Measurements from ENCODE around the gene POLG2. TPM values are rescaled to one million over a fixed set of nuclear protein-coding genes. Genes with fewer than 3 reads are reported as not detected.

Gene POLG2
- total and polyA plus RNA-seq, 9 of the 15 experiments (the other 6 are each of a cell fraction or from before 2014, with no cell fraction given) = 13.4 to 44.8 (median 37.0) TPM

GRCh38 chr17:64506576-64507412 lies 9.9 kb upstream of the POLG2 start, which contains the start of gene CEP95 (continued):
- TF ChIP-seq MAFF (IDR thresholded peaks at IDR 0.05; ENCODE audit: low read length) (no peak), E2F6 (IDR thresholded peaks at IDR 0.05; ENCODE audit: borderline replicate concordance in 1 of 2, extremely low read depth in 1 of 2, insufficient read depth in 1 of 2, insufficient read length in 1 of 2, low read depth in 1 of 2, low read length in 1 of 2, poor library complexity in 1 of 2, severe bottlenecking in 1 of 2) (peak; percentile 86 to 88), GTF2E2 (tag; IDR thresholded peaks at IDR 0.05) (no peak; the same call in 1 of the 2 replicates), NR2C1 (IDR thresholded peaks at IDR 0.05) (peak; percentile 39; the same call in 1 of the 2 replicates), NR2C1 (tag; IDR thresholded peaks at IDR 0.05) (no peak), DDX20 (tag; IDR thresholded peaks at IDR 0.05; ENCODE audit: low read depth) (no peak), IRF9 (tag; IDR thresholded peaks at IDR 0.05) (no peak), BCOR (IDR thresholded peaks at IDR 0.05) (peak; percentile 11; the same call in 1 of the 2 replicates), POLR3A (IDR thresholded peaks at IDR 0.05; ENCODE audit: borderline replicate concordance, extremely low read depth, insufficient read depth, insufficient read length) (no peak), HDAC1 (IDR thresholded peaks at IDR 0.05) (peak in 1 of 2 experiments; percentile 85; a peak in 2 of 4 replicates), ZBTB43 (CRISPR knock-in tag; IDR thresholded peaks at IDR 0.05) (no peak; the same call in 1 of the 2 replicates), ZBTB49 (CRISPR knock-in tag; IDR thresholded peaks at IDR 0.05; ENCODE audit: borderline replicate concordance) (no peak), SRSF9 (IDR thresholded peaks at IDR 0.05; ENCODE audit: borderline replicate concordance, low read depth, low read length) (no peak), ZNF764 (CRISPR knock-in tag; IDR thresholded peaks at IDR 0.05; ENCODE audit: low read depth) (no peak), ASH1L (IDR thresholded peaks at IDR 0.05; ENCODE audit: borderline replicate concordance, low read depth, partially characterized antibody) (peak; percentile 75), IFI16 (CRISPR knock-in tag; IDR thresholded peaks at IDR 0.05) (no peak), KAT2B (IDR thresholded peaks at IDR 0.05; ENCODE audit: low read depth, low read length) (no peak), CGGBP1 (CRISPR knock-in tag; IDR thresholded peaks at IDR 0.05) (no peak), RHOXF2B (CRISPR knock-in tag; conservative IDR thresholded peaks at IDR 0.05) (no peak)
